ENCODE measurements around the gene FAR2.
"Not testable (repeated sequence)": the region's sequence is repeated elsewhere in the genome, so short reads cannot be mapped to it uniquely, and the experiment has no call there.

The FAR2 gene

DNA sequence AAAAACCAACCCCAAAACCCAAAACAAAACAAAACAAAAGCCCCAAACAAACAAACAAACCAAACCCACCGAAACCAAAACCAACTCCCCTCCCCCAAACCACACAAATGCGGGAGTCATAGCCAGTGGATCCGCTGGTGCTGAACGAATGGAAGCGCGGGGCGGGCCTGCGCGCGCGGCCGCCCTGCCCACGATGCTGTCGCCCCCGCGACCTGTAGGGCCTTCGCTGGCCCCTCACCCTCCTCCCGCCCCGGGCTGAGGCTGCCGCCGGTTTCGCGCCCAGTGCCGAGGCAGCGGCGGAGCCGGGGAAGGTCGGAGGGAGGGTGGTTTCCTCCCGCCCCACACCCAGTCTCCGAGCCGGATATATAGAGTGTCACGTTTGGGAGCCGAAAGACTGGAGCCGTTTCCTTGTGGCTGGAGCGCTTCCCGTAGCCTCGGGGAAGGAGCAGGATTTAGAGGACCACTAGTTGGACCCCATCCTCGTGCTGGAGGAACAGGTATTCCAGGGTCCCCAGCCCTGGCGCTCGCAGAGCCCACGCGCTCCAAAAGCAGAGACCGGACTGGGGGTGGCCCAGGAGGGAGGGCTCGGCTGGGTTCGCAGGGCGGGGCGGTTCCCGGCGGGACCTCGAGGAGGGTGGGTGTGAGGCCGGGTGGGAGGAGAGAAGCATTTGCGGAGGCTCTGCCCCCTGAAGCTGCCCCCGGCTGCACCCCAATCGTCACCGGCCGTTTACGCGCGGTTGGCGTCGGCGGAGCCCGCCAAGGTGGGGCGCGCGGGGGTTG lies at the start of gene FAR2:
Gene FAR2 (plus strand): TSS at position 368 of the 780 bp plus-strand sequence. CDS start 121,172 bp downstream, outside the sequence.
- DNase-seq (ENCODE audit: low read depth in 2 of 2, low spot score in 1 of 2), result peak in 1 of 2 donors; percentile 15

DNA sequence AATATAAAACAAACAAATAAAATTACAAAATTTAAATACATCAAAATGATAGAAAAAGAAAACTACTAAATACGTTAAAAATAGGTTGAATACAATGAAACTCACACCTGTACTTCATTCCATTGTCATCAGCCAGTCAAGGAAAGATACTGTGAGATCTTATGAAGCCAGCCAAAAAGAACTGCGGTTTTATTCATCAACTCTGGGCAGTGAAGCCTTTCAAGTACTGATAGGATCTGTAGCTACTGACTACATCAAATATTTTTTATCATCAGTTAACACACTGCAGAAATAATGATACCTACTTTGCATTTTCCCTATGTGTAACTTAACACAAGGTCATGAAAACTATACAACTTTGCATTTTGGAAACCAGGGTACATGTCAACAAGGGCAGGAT lies 46.3 kb upstream of the FAR2 start:
- no peak for DNase-seq (ENCODE audit: low read depth in 2 of 2, low spot score in 1 of 2)

DNA sequence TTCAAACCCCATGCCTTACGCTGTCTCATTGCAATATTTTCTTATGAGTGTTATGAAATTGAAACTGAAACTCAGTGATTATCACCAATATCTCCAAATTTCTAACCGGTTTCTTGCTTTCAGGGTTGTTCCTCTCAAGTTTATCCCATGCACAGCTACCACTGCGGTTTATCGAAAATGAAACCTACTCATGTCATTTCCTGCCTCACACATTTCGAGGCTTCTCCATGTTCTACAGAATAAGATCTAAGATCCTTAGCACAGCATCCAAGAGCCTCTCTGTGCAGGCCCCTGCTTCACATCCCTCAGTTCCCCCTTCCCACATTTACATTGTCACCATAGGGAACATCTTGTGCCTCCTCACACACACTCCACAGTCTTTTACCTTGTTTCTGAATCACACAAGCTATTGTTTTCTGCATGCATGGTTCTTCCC lies 45.5 kb upstream of the FAR2 start:
- no peak for DNase-seq (ENCODE audit: low read depth in 2 of 2, low spot score in 1 of 2)

DNA sequence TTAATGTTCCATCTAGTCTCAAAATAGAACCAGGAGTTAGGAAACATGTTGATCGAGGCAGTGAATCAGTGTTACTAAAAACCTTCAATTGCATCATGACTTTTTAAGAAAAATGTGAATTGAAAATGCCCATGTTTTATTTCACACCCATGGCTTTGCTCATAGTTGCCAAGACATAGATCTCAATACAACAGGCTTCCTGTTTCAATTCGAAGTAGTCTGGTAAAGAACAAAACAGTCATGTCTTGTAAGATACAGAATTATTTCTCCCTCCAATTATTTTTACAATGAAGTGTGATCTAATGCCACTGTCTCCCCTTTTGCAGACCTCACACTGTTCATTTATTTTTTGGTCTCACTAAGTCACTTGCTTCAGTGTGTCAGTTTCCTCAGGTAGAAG lies 44.6 kb upstream of the FAR2 start:
- DNase-seq (ENCODE audit: low read depth in 2 of 2, low spot score in 1 of 2), result no peak

DNA sequence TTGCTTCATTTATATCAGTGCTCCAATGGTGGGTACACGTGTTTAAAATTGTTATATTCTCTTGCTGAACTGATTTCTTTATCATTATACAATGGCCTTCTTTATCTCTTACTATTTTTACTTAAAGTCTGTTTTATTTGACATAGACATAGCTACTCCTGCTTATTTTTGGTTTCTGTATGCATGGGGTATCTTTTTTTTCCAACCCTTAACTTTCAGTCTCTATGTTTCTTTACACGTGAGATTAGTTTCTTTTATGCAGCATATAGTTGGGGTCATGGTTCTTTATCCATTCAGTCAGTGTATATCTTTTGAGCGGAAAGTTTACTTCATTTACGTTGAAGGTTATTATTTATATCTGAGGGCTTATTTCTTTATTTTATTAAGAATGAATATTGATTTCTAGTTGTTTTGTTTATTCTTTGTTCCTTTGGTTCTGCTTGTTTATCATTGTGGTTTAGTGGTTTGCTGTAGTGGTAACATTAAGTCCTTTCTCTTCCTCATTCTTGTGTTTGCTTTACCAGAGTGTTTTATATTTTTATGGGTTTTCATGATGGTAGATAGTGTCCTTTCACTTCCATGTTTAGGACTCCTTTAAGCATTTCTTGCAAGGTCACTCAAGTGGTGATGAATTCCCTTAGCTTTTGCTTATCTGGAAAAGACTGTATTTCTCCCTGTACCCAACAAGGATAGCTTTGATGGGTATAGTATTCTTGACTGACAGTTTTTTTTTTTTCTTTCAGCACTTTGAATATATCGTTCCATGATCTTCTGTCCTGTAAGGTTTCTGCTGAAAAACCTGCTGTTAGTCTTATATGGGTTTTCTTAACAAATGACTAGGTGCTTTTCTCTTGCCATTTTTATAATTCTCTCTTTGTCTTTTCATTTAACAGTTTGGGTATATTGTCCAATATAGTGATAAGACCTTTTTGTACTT lies 38.3 kb upstream of the FAR2 start:
- no peak for DNase-seq (ENCODE audit: low read depth in 2 of 2, low spot score in 1 of 2)

DNA sequence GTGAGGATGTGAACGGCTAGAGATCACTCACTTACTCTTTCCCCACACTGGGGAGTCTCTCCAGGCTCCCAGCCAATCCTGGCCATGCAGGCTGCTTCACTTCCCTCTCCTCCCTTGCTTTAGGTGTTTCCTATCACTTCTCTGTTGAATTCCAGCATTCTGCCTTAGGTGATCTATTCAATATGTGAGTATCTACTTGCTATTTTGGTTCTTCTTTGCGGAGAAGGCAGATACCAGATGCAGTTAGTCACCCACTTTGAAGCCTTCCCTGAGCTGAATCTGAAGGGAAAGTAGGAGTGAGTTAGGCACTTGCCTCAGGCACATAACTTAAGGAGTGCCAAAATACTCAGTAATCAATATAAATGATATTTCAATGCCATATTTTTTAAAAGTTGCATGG lies 36.0 kb upstream of the FAR2 start:
- DNase-seq (ENCODE audit: low read depth in 2 of 2, low spot score in 1 of 2), result no peak

DNA sequence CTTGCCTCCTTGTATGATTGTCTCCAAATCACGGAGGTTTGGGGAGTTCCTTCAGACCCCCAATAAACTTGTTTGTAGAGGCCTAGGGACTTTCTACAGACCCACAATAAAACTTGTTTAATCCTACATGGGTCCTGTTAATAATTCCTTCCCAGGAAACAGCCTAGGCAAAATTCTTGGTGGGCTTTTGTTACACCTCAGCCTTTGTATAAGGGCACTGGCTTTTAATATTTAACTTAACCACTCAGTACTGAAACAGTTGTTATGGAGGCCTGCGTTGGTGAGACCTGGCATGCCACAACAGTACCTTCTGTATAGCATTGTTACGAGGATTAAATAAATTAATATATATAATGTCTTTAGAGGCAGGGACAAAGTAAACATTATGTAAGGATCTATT lies 32.7 kb upstream of the FAR2 start:
- no peak for DNase-seq (ENCODE audit: low read depth in 2 of 2, low spot score in 1 of 2)

DNA sequence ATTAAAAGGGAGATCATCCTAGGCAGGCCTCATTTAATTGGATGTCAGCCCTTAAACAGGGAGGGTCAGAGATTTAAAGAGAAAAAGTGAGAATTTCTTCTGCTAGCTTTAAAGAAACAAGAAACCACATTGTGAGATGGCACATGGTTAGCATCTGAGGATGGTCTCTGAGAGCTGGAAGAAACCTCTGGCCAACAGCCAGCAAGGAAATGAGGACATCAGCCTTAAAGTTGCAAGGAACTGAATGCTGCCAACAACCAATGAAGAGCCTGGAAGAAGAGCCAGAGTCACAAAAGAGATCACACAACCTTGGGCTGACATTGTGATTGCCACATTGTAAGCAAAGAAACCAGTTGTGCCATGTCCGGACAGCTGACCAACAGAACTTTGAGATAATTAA lies 17.5 kb upstream of the FAR2 start:
- no peak for DNase-seq (ENCODE audit: low read depth in 2 of 2, low spot score in 1 of 2)

DNA sequence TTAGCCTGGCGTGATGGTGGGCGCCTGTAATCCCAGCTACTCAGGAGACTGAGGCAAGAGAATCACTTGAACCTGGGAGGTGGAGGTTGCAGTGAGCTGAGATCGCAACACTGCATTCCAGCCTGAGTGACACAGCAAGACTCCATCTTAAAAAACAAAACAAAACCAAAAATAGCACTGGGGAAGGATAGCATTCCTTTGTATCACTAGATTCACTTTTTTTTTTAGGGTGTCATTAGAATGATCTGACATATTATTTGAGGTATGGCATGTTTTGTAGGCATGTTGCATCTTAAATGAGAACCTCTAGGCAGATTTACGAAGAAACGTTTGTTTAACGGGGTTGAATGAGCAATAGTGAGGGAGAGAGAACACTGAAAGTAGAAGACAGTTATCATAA lies 16.8 kb upstream of the FAR2 start:
- no peak for DNase-seq (ENCODE audit: low read depth in 2 of 2, low spot score in 1 of 2)

DNA sequence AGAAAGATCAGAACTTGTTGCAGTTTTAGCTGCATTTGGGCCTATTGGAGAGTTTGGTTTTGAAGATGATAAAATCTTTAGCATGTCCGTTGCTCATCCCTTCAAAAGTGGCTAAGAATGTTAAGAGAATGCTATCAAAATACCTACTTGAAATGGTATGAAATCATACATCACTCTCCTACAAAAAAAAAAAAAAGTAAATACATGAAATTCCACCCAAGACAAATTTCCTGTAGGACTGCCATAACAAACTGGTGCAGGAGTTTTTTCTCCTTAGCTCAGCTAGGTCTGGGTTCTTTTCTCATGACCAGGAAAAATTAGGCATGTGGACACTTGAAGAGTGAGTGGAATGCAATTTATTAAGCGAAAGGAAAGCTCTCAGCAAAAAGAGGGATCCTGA lies 15.9 kb upstream of the FAR2 start:
- DNase-seq (ENCODE audit: low read depth in 2 of 2, low spot score in 1 of 2), result no peak

DNA sequence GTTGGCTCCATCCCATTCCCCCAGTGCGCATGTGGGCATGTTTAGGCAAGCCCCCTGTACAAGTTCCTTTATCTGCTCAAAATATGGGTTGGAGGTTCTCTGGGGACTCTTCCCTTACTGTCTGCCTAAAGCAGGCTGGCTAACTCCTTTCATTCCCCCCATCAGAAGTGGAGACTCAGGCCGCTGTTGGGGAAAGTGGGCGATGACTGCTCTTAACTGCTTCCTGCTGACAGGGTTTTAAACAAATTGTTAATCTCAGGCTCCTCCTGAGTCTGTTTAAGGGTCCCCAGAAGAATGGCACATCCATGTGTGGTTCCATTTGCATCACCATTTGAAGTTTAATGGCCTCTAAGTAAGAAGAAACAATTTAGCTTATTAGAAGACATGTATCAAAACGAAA lies 15.4 kb upstream of the FAR2 start:
- no peak for DNase-seq (ENCODE audit: low read depth in 2 of 2, low spot score in 1 of 2)

DNA sequence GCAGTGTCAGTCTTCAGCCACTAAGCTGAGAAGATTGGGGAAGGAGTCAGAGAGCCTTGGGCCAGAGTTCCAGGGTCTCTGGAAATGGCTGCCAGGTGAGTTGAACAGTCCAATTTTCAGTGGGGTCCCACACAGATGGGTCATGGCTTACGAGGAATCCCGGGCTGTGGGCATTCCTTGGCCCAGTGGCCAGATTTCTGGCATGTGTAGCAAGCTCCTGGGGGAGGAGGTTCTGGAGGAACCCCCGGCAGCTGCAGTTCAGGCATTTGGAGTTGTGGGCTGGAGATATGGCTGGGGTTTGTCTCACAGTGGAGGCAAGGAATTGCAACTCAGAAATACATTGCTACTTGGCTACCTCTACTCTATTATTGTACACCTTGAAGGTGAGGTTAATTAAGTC lies 10.8 kb upstream of the FAR2 start:
- DNase-seq (ENCODE audit: low read depth in 2 of 2, low spot score in 1 of 2), result not testable (repeated sequence)

DNA sequence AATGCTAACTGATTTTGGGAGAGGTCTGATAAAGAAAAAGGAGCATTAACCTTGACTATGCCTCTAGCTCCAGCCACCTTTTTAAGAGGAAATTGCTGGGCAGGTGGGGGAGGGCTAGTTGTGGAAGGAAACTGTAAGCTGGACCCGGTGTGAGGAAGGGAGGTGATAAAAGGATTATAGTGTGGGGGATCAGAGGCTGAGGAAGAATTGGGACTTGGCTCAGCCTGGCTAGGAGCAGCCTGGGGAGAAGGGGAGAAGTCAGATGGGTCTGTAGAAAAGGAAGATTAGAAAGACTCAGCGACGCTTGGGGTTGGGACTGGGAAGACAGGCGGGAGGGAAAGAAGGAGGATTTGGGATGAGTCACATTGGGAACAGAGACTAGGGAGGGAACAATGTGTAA lies 10.2 kb upstream of the FAR2 start:
- DNase-seq (ENCODE audit: low read depth in 2 of 2, low spot score in 1 of 2), result not testable (repeated sequence)

DNA sequence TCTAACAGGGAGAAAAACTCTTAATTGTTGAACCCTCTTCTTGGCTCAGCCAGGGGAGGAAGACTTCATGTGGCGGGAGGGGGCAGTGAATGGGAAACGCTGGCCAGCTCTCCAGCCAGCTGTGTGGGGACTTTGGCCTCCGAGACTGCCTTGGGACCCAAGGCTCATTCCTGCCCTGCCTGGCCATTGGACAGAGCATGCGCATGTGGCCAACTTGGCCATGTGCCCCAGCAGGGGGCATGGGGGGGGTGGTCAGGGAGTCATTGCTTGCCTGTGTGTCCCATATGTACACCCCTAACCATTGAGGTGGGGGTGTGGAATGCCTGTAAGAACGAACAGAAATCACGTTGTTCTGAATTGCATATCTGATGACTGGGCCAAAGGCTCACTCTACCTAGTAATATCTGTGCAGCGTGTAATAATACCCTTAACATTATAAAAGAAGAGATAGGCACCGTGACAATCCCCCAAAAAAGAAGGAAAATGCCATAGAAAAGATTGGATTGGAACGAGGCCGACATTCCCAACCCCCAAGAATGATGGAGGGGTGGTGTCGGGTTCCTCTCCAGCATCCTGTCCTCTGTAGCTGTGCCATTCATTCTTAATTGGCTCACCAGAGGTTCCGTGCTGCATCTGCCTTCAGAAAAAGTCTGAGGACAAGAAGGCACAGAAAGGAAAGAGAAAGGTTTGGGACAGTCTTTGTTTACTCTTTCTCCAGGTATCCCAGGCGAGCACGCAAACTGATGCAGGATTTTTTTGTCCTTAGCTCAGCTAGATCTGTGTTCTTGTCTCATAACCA lies 3.5 kb upstream of the FAR2 start:
- DNase-seq (ENCODE audit: low read depth in 2 of 2, low spot score in 1 of 2), result no peak

DNA sequence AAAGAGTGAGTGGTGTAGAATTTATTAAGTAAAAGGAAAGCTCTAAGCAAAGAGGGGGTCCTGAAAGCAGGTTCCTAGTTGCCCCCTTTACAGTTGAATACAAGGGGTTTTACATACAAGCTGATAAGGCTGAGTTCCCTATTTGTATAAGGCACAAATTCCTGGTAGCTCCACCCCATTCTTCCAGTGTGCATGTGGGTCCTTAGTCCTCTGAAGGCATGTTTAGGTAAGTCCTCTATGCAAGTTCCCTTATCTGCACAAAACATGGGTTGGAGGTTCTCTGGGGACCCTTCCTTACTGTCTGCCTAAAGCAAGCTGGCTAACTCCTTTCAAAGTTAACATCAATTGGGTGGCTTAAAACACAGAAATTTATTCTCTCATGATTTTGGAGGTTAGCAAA lies 2.9 kb upstream of the FAR2 start:
- DNase-seq (ENCODE audit: low read depth in 2 of 2, low spot score in 1 of 2), result no peak

DNA sequence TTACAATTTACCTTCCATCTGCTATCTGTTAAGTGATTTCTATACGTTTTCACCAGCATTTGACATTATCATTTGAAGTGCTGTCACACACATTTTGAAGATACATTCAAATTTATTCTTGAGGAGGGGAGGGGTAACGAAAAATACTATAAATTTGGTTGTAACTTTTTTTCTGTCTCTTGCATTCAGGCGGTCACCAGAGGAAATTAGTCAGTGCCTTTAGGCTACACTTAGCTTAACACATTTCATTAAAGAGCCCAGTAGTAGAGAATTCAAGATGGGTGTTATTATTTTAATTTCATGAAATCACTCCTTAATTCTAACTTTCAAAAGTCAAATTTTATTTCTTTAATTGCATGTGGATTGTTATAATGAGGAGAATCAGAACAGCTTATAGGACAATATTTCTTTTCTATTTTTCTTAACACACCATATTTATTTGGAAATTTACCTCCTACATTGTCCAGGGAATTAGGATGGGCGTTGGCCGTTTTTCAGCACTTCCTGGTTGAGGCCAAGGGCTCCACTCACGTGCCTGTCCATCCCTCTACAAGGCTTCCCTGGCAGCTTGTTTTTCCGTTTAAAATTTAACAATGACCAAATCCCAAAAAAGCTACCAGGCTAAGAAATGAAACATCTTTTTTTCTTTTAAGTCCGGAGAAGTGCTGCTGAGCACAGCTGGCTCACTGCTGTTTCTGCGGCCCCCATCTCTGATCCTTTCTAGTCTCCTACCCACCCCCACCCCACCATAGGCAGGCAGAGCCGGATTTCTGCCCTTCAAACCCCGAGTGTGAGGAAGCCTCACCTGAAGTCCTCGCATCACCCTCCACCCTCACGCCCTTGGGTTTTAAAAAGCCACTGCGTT lies 1.1 kb upstream of the FAR2 start:
- DNase-seq (ENCODE audit: low read depth in 2 of 2, low spot score in 1 of 2), result no peak

DNA sequence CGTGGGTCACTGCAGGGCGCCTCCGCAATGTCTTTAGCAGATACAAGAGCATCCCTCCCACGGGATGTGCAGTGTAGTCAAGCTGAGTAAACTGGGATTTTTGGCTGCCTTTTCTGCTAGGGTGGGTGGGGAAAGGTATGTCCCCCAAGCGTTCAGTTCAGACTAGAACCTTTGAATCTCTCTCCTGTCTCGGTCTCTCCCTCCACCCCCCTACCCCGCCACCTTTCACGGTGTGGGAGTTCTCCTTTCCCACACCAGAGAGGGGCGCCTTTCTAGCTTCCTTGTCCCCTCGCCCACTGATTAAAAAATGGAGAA lies 525 bp upstream of the FAR2 start:
- DNase-seq (ENCODE audit: low read depth in 2 of 2, low spot score in 1 of 2), result no peak

DNA sequence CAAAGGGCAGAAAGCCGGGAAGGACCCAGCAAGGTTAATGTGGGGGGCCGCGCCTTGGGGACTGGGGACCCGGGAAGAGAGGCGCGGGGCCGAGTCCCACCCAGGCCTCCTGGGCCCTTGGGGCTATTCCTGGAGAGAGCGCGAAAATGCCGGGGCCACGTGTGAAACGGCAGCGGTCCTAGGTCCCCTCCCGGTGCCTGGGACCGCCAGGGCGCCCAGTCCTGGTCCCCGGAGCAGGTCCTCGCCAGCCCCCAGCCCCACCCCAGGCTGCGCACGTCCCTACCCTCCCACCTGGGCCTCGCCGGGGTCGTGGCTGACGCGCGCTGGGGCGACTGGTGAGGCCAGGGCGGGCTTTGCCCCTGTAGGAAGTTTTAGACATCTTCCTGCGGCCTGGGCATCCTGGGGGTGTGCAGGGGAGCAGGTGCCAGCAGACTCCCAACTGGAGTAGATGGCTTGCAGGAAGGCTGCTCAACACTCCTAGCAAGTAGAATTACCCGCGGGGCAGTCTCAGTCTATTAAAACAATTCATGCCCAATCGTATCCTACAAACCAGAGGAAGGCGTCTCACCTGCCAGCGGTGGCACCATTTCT lies 708 bp downstream of the FAR2 start:
- no peak for DNase-seq (ENCODE audit: low read depth in 2 of 2, low spot score in 1 of 2)

DNA sequence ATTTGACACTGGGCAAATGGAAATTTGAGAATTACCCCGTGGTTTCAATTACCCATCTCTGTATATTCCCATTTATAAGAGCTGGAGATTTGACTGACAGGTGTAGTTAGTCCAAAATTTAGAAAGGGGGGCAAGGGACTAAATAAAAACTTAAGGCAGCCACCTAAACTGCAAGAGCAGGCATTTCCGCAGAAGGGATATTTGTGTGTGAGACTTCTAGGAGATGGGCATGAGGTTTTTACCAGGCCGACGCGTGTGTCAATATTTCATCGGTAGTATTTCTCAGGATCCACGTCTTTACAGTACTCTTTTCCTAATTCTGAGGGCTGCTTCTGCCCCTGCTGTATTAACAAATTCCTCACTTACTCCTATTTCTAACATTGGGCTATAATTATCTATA lies 1.4 kb downstream of the FAR2 start:
- no peak for DNase-seq (ENCODE audit: low read depth in 2 of 2, low spot score in 1 of 2)

DNA sequence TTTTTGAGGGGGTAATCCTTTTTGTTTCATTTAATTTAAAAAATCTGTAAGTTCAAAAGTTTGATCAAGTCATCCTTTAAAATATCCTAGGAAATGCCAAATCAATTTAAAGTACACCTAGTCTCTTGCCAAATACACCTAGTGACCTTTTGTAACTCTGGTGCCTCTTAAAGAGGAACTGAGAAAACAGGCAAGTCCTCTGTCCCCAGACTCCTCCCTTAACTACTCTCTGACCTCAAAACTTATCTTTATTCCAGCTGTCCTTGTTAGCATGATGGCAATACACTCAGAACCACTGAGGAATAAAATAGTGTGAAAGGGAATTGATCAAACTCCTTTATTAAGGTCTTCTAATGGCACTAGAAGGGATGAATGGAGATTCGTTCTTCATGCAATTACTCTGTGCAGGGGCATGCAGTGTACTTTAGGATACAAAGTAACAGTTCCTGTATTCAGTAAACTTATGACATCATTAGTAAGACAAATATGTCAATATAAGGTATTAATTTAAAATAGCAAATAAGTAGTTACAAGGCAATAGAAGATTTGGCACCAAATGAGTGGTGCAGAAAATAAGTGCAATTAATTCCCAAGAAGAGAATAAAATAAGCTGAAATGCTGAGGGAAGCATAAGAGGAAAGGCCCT lies 3.3 kb downstream of the FAR2 start:
- no peak for DNase-seq (ENCODE audit: low read depth in 2 of 2, low spot score in 1 of 2)
